ENCODE results near the gene NBPF12. TPM values are rescaled to one million over a fixed set of nuclear protein-coding genes. Genes with fewer than 3 reads are reported as not detected.
"Not testable (repeated sequence)": the region's sequence is repeated elsewhere in the genome, so short reads cannot be mapped to it uniquely, and the experiment has no call there.

NBPF12 gene
- total and polyA plus RNA-seq, 2 experiments from 2014 or later: 3.1 to 4.5 TPM

GRCh38 chr1:146987502-146987901 is 49.4 kb downstream of the NBPF12 start:
- H3K27me3 ChIP-seq (replicated peaks; ENCODE audit: insufficient read depth); in situ Hi-C loops (cut with MboI); H2AFZ ChIP-seq; H3K4me3 ChIP-seq; H3K9me3 ChIP-seq (ENCODE audit: low read depth); H3K4me1 ChIP-seq (ENCODE audit: insufficient read depth); H3K79me2 ChIP-seq (ENCODE audit: insufficient read depth); H3F3A ChIP-seq (ENCODE audit: insufficient read depth); H3K4me2 ChIP-seq (ENCODE audit: unreplicated experiment); DNase-seq; H4K20me1 ChIP-seq (ENCODE audit: insufficient read depth); H3K36me3 ChIP-seq (ENCODE audit: low read depth); H3K27ac ChIP-seq; H3K9ac ChIP-seq; H3K9me2 ChIP-seq (ENCODE audit: insufficient read depth): not testable (repeated sequence)
- WGBS, 2 experiments (ENCODE audit: low coverage in 1 of 2, low lambda C conversion rate in 2 of 2, missing lambda C conversion rate in 2 of 2): 0 to 58% methylated on average over 1 to 2 of the region's 2 CpGs

- H3K4me2 ChIP-seq (ENCODE audit: unreplicated experiment); H4K20me1 ChIP-seq (ENCODE audit: insufficient read depth); H3K9me2 ChIP-seq (ENCODE audit: insufficient read depth); H3K27ac ChIP-seq; H3F3A ChIP-seq (ENCODE audit: insufficient read depth); H2AFZ ChIP-seq; DNase-seq; H3K79me2 ChIP-seq (ENCODE audit: insufficient read depth); H3K9me3 ChIP-seq (ENCODE audit: low read depth); in situ Hi-C loops (cut with MboI); H3K36me3 ChIP-seq (ENCODE audit: low read depth); H3K27me3 ChIP-seq (replicated peaks; ENCODE audit: insufficient read depth); H3K4me3 ChIP-seq; H3K4me1 ChIP-seq (ENCODE audit: insufficient read depth); H3K9ac ChIP-seq: not testable (repeated sequence)
- 80 to 84% methylated on average over 3 of the region's 3 CpGs for WGBS, 2 experiments (ENCODE audit: low coverage in 1 of 2, low lambda C conversion rate in 2 of 2, missing lambda C conversion rate in 2 of 2)
Observed at GRCh38 chr1:146989455-146989854, 51.3 kb downstream of the NBPF12 start.

DNA sequence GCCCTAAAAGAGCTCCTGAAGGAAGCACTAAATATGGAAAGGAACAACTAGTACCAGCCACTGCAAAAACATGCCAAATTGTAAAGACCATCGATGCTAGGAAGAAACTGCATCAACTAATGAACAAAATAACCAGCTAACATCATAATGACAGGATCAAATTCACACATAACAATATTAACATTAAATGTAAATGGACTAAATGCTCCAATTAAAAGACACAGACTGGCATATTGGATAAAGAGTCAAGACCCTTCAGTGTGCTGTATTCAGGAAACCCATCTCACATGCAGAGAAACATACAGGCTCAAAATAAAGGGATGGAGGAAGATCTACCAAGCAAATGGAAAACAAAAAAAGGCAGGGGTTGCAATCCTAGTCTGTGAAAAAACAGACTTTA is 70.4 kb downstream of the NBPF12 start:
- H3K9ac ChIP-seq; H3K9me3 ChIP-seq (ENCODE audit: low read depth); H3F3A ChIP-seq (ENCODE audit: insufficient read depth); DNase-seq; in situ Hi-C loops (cut with MboI); H2AFZ ChIP-seq; H3K4me2 ChIP-seq (ENCODE audit: unreplicated experiment); H3K4me1 ChIP-seq (ENCODE audit: insufficient read depth); H3K9me2 ChIP-seq (ENCODE audit: insufficient read depth); H3K27me3 ChIP-seq (replicated peaks; ENCODE audit: insufficient read depth); H3K4me3 ChIP-seq; H3K27ac ChIP-seq; H3K36me3 ChIP-seq (ENCODE audit: low read depth); H4K20me1 ChIP-seq (ENCODE audit: insufficient read depth); H3K79me2 ChIP-seq (ENCODE audit: insufficient read depth): not testable (repeated sequence)
- 42 to 44% methylated on average over 1 of the region's 1 CpG for WGBS, 2 experiments (ENCODE audit: low coverage in 1 of 2, low lambda C conversion rate in 2 of 2, missing lambda C conversion rate in 2 of 2)

DNA sequence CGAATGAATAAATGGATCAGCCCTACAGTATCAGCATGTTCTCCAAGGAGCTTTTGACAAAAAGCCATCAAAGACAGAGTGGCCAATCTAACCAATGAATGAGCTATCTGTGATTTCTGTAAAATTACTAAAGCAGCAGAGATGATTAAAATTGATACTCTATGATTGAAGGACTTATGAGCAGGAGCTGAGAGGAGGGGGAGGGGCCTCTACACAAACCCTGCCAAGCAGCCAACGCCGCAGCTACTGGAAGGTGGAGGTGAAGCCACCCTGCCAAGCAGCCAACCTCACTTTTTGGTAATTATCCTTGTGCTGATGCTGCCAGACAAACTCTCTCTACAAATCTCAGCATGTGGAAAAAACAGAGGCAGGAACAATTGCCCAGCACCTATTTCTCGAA is 88.9 kb downstream of the NBPF12 start:
- H4K20me1 ChIP-seq (ENCODE audit: insufficient read depth): not testable (repeated sequence)
- 62 to 71% methylated on average over 4 of the region's 4 CpGs for WGBS, 2 experiments (ENCODE audit: low coverage in 1 of 2, low lambda C conversion rate in 2 of 2, missing lambda C conversion rate in 2 of 2)

DNA sequence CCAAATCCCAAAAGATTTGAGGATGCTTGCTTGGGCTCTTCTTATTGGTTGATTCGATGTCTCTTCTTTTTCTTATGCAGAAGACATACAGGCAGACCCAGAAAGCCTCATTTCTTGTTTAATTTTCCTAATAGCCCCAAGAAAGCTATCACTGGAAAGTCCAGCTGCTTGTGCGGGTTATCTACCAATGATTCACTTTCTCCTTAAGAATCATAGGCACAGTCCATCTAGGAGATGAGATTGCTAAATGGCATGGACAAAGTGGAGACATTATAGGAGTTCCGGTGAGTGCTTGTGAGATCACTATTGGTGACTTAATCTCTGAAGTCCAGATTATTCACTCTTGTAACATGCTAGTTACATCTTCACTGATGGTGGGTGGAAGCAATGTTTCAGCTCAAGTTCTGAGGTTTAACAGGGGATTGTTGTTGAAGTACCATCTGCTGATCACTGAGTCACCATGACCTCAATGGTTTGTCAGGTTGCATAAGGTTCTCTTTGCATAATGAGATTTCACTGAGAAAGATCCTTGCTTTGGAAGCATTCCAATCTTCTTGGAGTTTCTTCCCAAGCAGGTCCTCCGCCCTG is 92.0 kb downstream of the NBPF12 start:
- DNase-seq: peak; percentile 62
- in situ Hi-C loops (cut with MboI); H3K4me3 ChIP-seq; H3K9ac ChIP-seq; H4K20me1 ChIP-seq (ENCODE audit: insufficient read depth); H3K9me3 ChIP-seq (ENCODE audit: low read depth); H3K27me3 ChIP-seq (replicated peaks; ENCODE audit: insufficient read depth); H3F3A ChIP-seq (ENCODE audit: insufficient read depth); H3K36me3 ChIP-seq (ENCODE audit: low read depth); H3K79me2 ChIP-seq (ENCODE audit: insufficient read depth); H3K27ac ChIP-seq; H3K4me2 ChIP-seq (ENCODE audit: unreplicated experiment); H2AFZ ChIP-seq; H3K4me1 ChIP-seq (ENCODE audit: insufficient read depth); H3K9me2 ChIP-seq (ENCODE audit: insufficient read depth): not testable (repeated sequence)
- WGBS, 2 experiments (ENCODE audit: low coverage in 1 of 2, low lambda C conversion rate in 2 of 2, missing lambda C conversion rate in 2 of 2): 34 to 37% methylated on average over 4 of the region's 4 CpGs

More for the DNA sequence above, 88.9 kb downstream of the NBPF12 start:
- DNase-seq; H3F3A ChIP-seq (ENCODE audit: insufficient read depth); H3K4me2 ChIP-seq (ENCODE audit: unreplicated experiment); H3K4me1 ChIP-seq (ENCODE audit: insufficient read depth); H3K9me3 ChIP-seq (ENCODE audit: low read depth); H3K9me2 ChIP-seq (ENCODE audit: insufficient read depth); H3K27ac ChIP-seq; H3K9ac ChIP-seq; H3K27me3 ChIP-seq (replicated peaks; ENCODE audit: insufficient read depth); H3K79me2 ChIP-seq (ENCODE audit: insufficient read depth); H3K4me3 ChIP-seq; in situ Hi-C loops (cut with MboI); H2AFZ ChIP-seq; H3K36me3 ChIP-seq (ENCODE audit: low read depth): not testable (repeated sequence)
